Fibroblast of skin of back (primary cell): ENCODE results near the gene TFPT.

Experiments
- DNase-seq: peaks from one replicate; pipeline ENCODE4 v3.0.0-alpha.2; 2013

Gene TFPT

GRCh38 chr19:54069470-54069869 is 46.0 kb downstream of the TFPT start:
- DNase-seq, result no peak

GRCh38 chr19:54063350-54064116 is 51.9 kb downstream of the TFPT start, which contains the start of gene VSTM1:
VSTM1 (minus strand) TSS chr19:54063897; CDS start chr19:54063777, 120 bp downstream.
- DNase-seq, result no peak

- no peak for DNase-seq
These were observed 52.8 kb downstream of the TFPT start for GRCh38 chr19:54062643-54063042.
